HCT116 (cell line): ENCODE data around the gene ANP32B. TPM values are rescaled to one million over a fixed set of nuclear protein-coding genes. Genes with fewer than 3 reads are reported as not detected.
"Not testable (repeated sequence)": the region's sequence is repeated elsewhere in the genome, so short reads cannot be mapped to it uniquely, and the experiment has no call there.

Experiments used
- ATAC-seq: fragments of 200-7000 bp; cut with Tn5 transposase; 2 replicates; pipeline ENCODE4 v1.9.1; 2020; ENCODE audit warnings: mild to moderate bottlenecking, moderate library complexity
- BruUV-seq: library from RNA; stranded (reverse); fragments of 400-500 nt; replicated peaks from 2 replicates; lab custom pipeline; 2021; lab: Mats Ljungman, UMichigan
- CTCF ChIA-PET: fragments of 300-600 bp; sonication (Branson Sonifier 250); formaldehyde crosslinking; loops from one replicate; lab custom pipeline; 2021; ENCODE audit warnings: antibody characterized with exemption; lab: Charles Lee
- POLR2A ChIA-PET: fragments of 300-600, 350-600 bp; sonication (Branson Sonifier 250); formaldehyde crosslinking; loops from one replicate; lab custom pipeline; 2021; ENCODE audit warnings: antibody characterized with exemption; lab: Charles Lee
- RAD21 ChIA-PET, 2 experiments: fragments of 300-600 bp; sonication (Branson Sonifier 250); formaldehyde crosslinking; loops; one replicate each; lab custom pipeline; 2023; ENCODE audit warnings: low total read pairs in 2 of 2; ENCODE audit not compliant: uncharacterized antibody in 2 of 2, unreplicated experiment in 2 of 2, low non-redundant PET in 1 of 2; lab: Charles Lee
- DNase-seq: peaks from one replicate; pipeline ENCODE4 v3.0.0-alpha.2; 2010; ENCODE audit warnings: low read depth, low spot score
- H2AFZ ChIP-seq: fragments of 200-600 bp; shearing (Covaris generic), sonication (generic); 2 replicates; pipeline ENCODE4 v1.6.1; 2017; ENCODE audit warnings: low read depth, mixed run types, mixed read lengths, antibody characterized with exemption, low read length; ENCODE audit not compliant: poor library complexity, severe bottlenecking
- H3K27ac ChIP-seq: 2 replicates; pipeline ENCODE4 v1.5.1; 2012; ENCODE audit warnings: low read depth, low read length
- H3K27me3 ChIP-seq: fragments of 200-600 bp; sonication (generic); 2 replicates; pipeline ENCODE4 v1.6.1; 2016; ENCODE audit warnings: mixed run types, low read length, mixed read lengths; ENCODE audit not compliant: insufficient read depth
- H3K36me3 ChIP-seq, 2 experiments: fragments of 200-500 bp in 1 of 2; fragments of 200-600 bp in 1 of 2; sonication (Bioruptor generic) in 1 of 2; sonication (generic) in 1 of 2; 2 replicates each; pipeline versions ENCODE4 v1.5.1 to v1.6.1; 2014 to 2016; ENCODE audit warnings: low read length in 2 of 2, inconsistent platforms in 1 of 2, mixed read lengths in 1 of 2, mixed run types in 1 of 2; ENCODE audit not compliant: insufficient read depth in 2 of 2, control insufficient read depth in 1 of 2
- H3K4me1 ChIP-seq, 2 experiments: fragments of 200-600 bp in 1 of 2; sonication (generic) in 1 of 2; 2 replicates each; pipeline versions ENCODE4 v1.5.1 to v1.6.1; 2012 to 2017; ENCODE audit warnings: low read length in 2 of 2, inconsistent platforms in 1 of 2, mild to moderate bottlenecking in 1 of 2, mixed read lengths in 1 of 2, mixed run types in 1 of 2, moderate library complexity in 1 of 2; ENCODE audit not compliant: insufficient read depth in 2 of 2, control insufficient read depth in 1 of 2
- H3K4me2 ChIP-seq: fragments of 200-600 bp; sonication (generic); 2 replicates; pipeline ENCODE4 v1.6.1; 2017; ENCODE audit warnings: mixed run types, low read length, mixed read lengths
- H3K4me3 ChIP-seq, 2 experiments: fragments of 200-600 bp in 1 of 2; sonication (generic) in 1 of 2; replicated peaks in 1 of 2; 2 replicates each; pipeline ENCODE4 v1.5.1; 2011 to 2016; ENCODE audit warnings: low read length in 2 of 2, control low read depth in 1 of 2, low read depth in 1 of 2, mild to moderate bottlenecking in 1 of 2, mixed read lengths in 1 of 2, mixed run types in 1 of 2
- H3K79me2 ChIP-seq: fragments of 200-600 bp; sonication (generic); 2 replicates; pipeline ENCODE4 v1.6.1; 2017; ENCODE audit warnings: mild to moderate bottlenecking, mixed run types, low read length, moderate library complexity, mixed read lengths; ENCODE audit not compliant: insufficient read depth
- H3K9ac ChIP-seq: fragments of 200-600 bp; sonication (generic); 2 replicates; pipeline ENCODE4 v1.6.1; 2016; ENCODE audit warnings: low read length, mixed read lengths
- H3K9me2 ChIP-seq: fragments of 200-600 bp; sonication (generic), shearing (Covaris generic); 2 replicates; pipeline ENCODE4 v1.6.1; 2017; ENCODE audit warnings: mixed run types, mild to moderate bottlenecking, moderate library complexity; ENCODE audit not compliant: insufficient read depth
- H3K9me3 ChIP-seq, 2 experiments: fragments of 200-500 bp in 1 of 2; fragments of 200-600 bp in 1 of 2; sonication (Bioruptor generic) in 1 of 2; sonication (generic) in 1 of 2; 2 replicates each; pipeline ENCODE4 v1.6.1; 2014 to 2017; ENCODE audit warnings: low read length in 2 of 2, mixed read lengths in 2 of 2, inconsistent platforms in 1 of 2, low read depth in 1 of 2, mild to moderate bottlenecking in 1 of 2, mixed run types in 1 of 2, moderate library complexity in 1 of 2; ENCODE audit not compliant: control insufficient read depth in 1 of 2, insufficient read depth in 1 of 2
- H4K20me1 ChIP-seq: fragments of 200-600 bp; sonication (generic), shearing (Covaris generic); 2 replicates; pipeline ENCODE4 v1.6.1; 2017; ENCODE audit warnings: mixed run types, mild to moderate bottlenecking, moderate library complexity; ENCODE audit not compliant: insufficient read depth
- SIN3A ChIP-seq: IDR thresholded peaks from 2 replicates; pipeline ENCODE4 v1.6.1; 2012; ENCODE audit warnings: low read depth
- TCF7L2 ChIP-seq: IDR thresholded peaks from 2 replicates; pipeline ENCODE4 v1.7.0; 2011; ENCODE audit warnings: borderline replicate concordance, inconsistent platforms; ENCODE audit not compliant: insufficient read depth, insufficient read length; ENCODE audit errors: extremely low read depth
- intact Hi-C: fragments of 100-400 bp; cut with micrococcal nuclease; formaldehyde crosslinking; loops from 2 replicates; pipeline ENCODE4 v1.10.0; 2022
- total RNA-seq: library from RNA; stranded (reverse); gene quantifications from one replicate; pipeline ENCODE4 v1.2.1, GENCODE V29; 2021; ENCODE audit not compliant: unreplicated experiment
- TF ChIP-seq, protein P1 (sequence below): IDR thresholded peaks from 2 replicates; pipeline ENCODE4 v1.6.1; 2012

The ANP32B gene
- total RNA-seq, 1 experiment from 2014 or later: 206 TPM

- H3K9me3 ChIP-seq, H3K27ac ChIP-seq, H2AFZ ChIP-seq, intact Hi-C loops, H3K9ac ChIP-seq, H3K79me2 ChIP-seq, H3K9me2 ChIP-seq, H3K4me1 ChIP-seq, DNase-seq, CTCF ChIA-PET, H3K4me2 ChIP-seq, ATAC-seq, H3K27me3 ChIP-seq, H3K4me3 ChIP-seq, H3K36me3 ChIP-seq, RAD21 ChIA-PET, BruUV-seq, H4K20me1 ChIP-seq: not testable (repeated sequence)
- POLR2A ChIA-PET: interaction anchor here (0.6 kb wide), 1 partner anchor 10 kb away, joined by 3 read pairs; no protein-coding TSS in a partner anchor
Measured at GRCh38 chr9:97976633-97977032, 6.5 kb upstream of the ANP32B start.

GRCh38 chr9:97978371-97979130 is 4.6 kb upstream of the ANP32B start:
- no TSS peak for BruUV-seq
- peaks cover 3% of the 10 kb centered on the region; the same call in 1 of the 2 replicates for H3K79me2 ChIP-seq
- H3K36me3 ChIP-seq: no peaks in the 10 kb centered on the region
- H3K9me2 ChIP-seq: no peaks in the 10 kb centered on the region
- H3K27ac ChIP-seq: no peak overlapping the region
- H2AFZ ChIP-seq: no peak overlapping the region
- no peak overlapping the region for H3K9ac ChIP-seq
- H3K4me1 ChIP-seq: peaks cover 0 to 14% of the 10 kb centered on the region in 2 experiments; a peak in 2 of 4 replicates
- H3K27me3 ChIP-seq: no peaks in the 10 kb centered on the region
- TF ChIP-seq, protein P1, sequence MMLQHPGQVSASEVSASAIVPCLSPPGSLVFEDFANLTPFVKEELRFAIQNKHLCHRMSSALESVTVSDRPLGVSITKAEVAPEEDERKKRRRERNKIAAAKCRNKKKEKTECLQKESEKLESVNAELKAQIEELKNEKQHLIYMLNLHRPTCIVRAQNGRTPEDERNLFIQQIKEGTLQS: no peak
- TF ChIP-seq TCF7L2 (no peak), SIN3A (no peak)
- no peak overlapping the region for H3K4me2 ChIP-seq
- intact Hi-C loops: no loop called here
- no peaks in the 10 kb centered on the region for H4K20me1 ChIP-seq
- CTCF ChIA-PET: no interaction called here
- no peaks in the 10 kb centered on the region for H3K9me3 ChIP-seq
- no peak overlapping the region for H3K4me3 ChIP-seq
- ATAC-seq (no peak), DNase-seq (no peak)
- POLR2A ChIA-PET: no interaction called here
- RAD21 ChIA-PET: no interaction called here
